WTC11 (cell line): Measurements from ENCODE around the gene AP5Z1. TPM values are rescaled to one million over a fixed set of nuclear protein-coding genes. Genes with fewer than 3 reads are reported as not detected.

Source experiments
- ATAC-seq: fragments of 200-7000 bp; cut with Tn5 transposase; 2 replicates; pipeline ENCODE4 v1.10.0; 2021; ENCODE audit warnings: mild to moderate bottlenecking, moderate library complexity
- CTCF ChIA-PET: fragments of 300-600 bp; sonication (Branson Sonifier 250); formaldehyde crosslinking; loops from one replicate; lab custom pipeline; 2021; ENCODE audit warnings: antibody characterized with exemption; lab: Charles Lee
- POLR2A ChIA-PET: fragments of 350-600 bp; sonication (Branson Sonifier 250); formaldehyde crosslinking; loops from one replicate; lab custom pipeline; 2021; ENCODE audit warnings: antibody characterized with exemption; lab: Charles Lee
- DNase-seq: peaks from one replicate; pipeline ENCODE4 v3.0.0; 2021; ENCODE audit warnings: low spot score
- H3K27ac Mint-ChIP-seq: 2 replicates; pipeline ENCODE4 v1.8.0; 2021; ENCODE audit warnings: mixed read lengths
- H3K27me3 Mint-ChIP-seq: 2 replicates; pipeline ENCODE4 v1.8.0; 2021; ENCODE audit warnings: low read depth, mild to moderate bottlenecking, moderate library complexity, mixed read lengths
- H3K36me3 Mint-ChIP-seq: 2 replicates; pipeline ENCODE4 v1.8.0; 2021; ENCODE audit warnings: mixed read lengths
- H3K4me1 Mint-ChIP-seq: 2 replicates; pipeline ENCODE4 v1.8.0; 2022; ENCODE audit warnings: mixed read lengths
- H3K4me3 Mint-ChIP-seq: 2 replicates; pipeline ENCODE4 v1.8.0; 2021; ENCODE audit warnings: mild to moderate bottlenecking, moderate library complexity, mixed read lengths
- H3K9me3 Mint-ChIP-seq: 2 replicates; pipeline ENCODE4 v1.8.0; 2021; ENCODE audit warnings: mixed read lengths
- CREB1 ChIP-seq: sonication (generic); formaldehyde crosslinking; IDR thresholded peaks from 2 replicates; pipeline ENCODE4 v1.8.0; 2023; ENCODE audit warnings: mild to moderate bottlenecking, missing genetic modification reagents
- E2F5 ChIP-seq: sonication (generic); formaldehyde crosslinking; IDR thresholded peaks from 2 replicates; pipeline ENCODE4 v1.8.1; 2022; ENCODE audit warnings: mild to moderate bottlenecking, moderate library complexity, missing genetic modification reagents
- FOXJ3 ChIP-seq: sonication (generic); formaldehyde crosslinking; IDR thresholded peaks from 2 replicates; pipeline ENCODE4 v1.9.0; 2021; ENCODE audit warnings: missing genetic modification reagents, mild to moderate bottlenecking, borderline replicate concordance
- JAZF1 ChIP-seq: fragments of 250-450 bp; sonication (Bioruptor Pico); IDR thresholded peaks from 2 replicates; pipeline ENCODE4 v1.9.0; 2021; ENCODE audit warnings: moderate library complexity, mild to moderate bottlenecking, inconsistent platforms
- MXD4 ChIP-seq: fragments of 250-450 bp; sonication (Bioruptor Pico); IDR thresholded peaks from 2 replicates; pipeline ENCODE4 v1.8.0; 2021; ENCODE audit warnings: mild to moderate bottlenecking, moderate library complexity, borderline replicate concordance
- NR1H2 ChIP-seq: sonication (generic); formaldehyde crosslinking; IDR thresholded peaks from 2 replicates; pipeline ENCODE4 v1.9.0; 2021; ENCODE audit warnings: mild to moderate bottlenecking, moderate library complexity, missing genetic modification reagents
- NR2C2 ChIP-seq: sonication (generic); formaldehyde crosslinking; IDR thresholded peaks from 2 replicates; pipeline ENCODE4 v1.8.0; 2022; ENCODE audit warnings: mild to moderate bottlenecking, missing genetic modification reagents
- SMAD4 ChIP-seq: sonication (generic); formaldehyde crosslinking; IDR thresholded peaks from 2 replicates; pipeline ENCODE4 v1.8.0; 2022; ENCODE audit warnings: mild to moderate bottlenecking, missing genetic modification reagents
- TCF7 ChIP-seq: sonication (generic); formaldehyde crosslinking; IDR thresholded peaks from 2 replicates; pipeline ENCODE4 v1.8.0; 2022; ENCODE audit warnings: mild to moderate bottlenecking, low read depth, missing genetic modification reagents, moderate library complexity
- TEAD1 ChIP-seq: sonication (generic); formaldehyde crosslinking; IDR thresholded peaks from 2 replicates; pipeline ENCODE4 v1.8.0; 2022; ENCODE audit warnings: mild to moderate bottlenecking, missing genetic modification reagents
- TEAD4 ChIP-seq: sonication (generic); formaldehyde crosslinking; IDR thresholded peaks from 2 replicates; pipeline ENCODE4 v1.8.0; 2022; ENCODE audit warnings: mild to moderate bottlenecking, missing genetic modification reagents
- ZNF138 ChIP-seq: sonication (generic); formaldehyde crosslinking; conservative IDR thresholded peaks from 2 replicates; pipeline ENCODE4 v1.8.1; 2022; ENCODE audit warnings: mild to moderate bottlenecking, moderate library complexity, missing genetic modification reagents
- ZNF219 ChIP-seq: sonication (generic); formaldehyde crosslinking; IDR thresholded peaks from 2 replicates; pipeline ENCODE4 v1.8.0; 2023; ENCODE audit warnings: missing genetic modification reagents, mild to moderate bottlenecking, borderline replicate concordance
- ZNF232 ChIP-seq: sonication (generic); formaldehyde crosslinking; IDR thresholded peaks from 2 replicates; pipeline ENCODE4 v1.8.0; 2022; ENCODE audit warnings: mild to moderate bottlenecking, missing genetic modification reagents
- ZNF423 ChIP-seq: fragments of 250-450 bp; sonication (Bioruptor Pico); IDR thresholded peaks from 2 replicates; pipeline ENCODE4 v2.1.2; 2022; ENCODE audit warnings: mild to moderate bottlenecking, moderate library complexity
- ZNF512 ChIP-seq: sonication (generic); formaldehyde crosslinking; IDR thresholded peaks from 2 replicates; pipeline ENCODE4 v1.8.1; 2022; ENCODE audit warnings: missing genetic modification reagents, borderline replicate concordance
- total RNA-seq: library from RNA; stranded (reverse); gene quantifications from 3 replicates; pipeline ENCODE4 v1.2.3, GENCODE V29; 2021
- TF ChIP-seq, protein P1 (sequence below): sonication (generic); formaldehyde crosslinking; IDR thresholded peaks from 2 replicates; pipeline ENCODE4 v1.8.1; 2023; ENCODE audit warnings: mild to moderate bottlenecking, missing genetic modification reagents, moderate library complexity
- TF ChIP-seq, protein P2 (sequence below): sonication (generic); formaldehyde crosslinking; IDR thresholded peaks from 2 replicates; pipeline ENCODE4 v1.8.0; 2023; ENCODE audit warnings: missing genetic modification reagents
- TF ChIP-seq, protein P3 (sequence below): sonication (generic); formaldehyde crosslinking; IDR thresholded peaks from 2 replicates; pipeline ENCODE4 v1.8.1; 2022; ENCODE audit warnings: low read depth, missing genetic modification reagents, borderline replicate concordance
- TF ChIP-seq, protein P4 (sequence below): fragments of 250-450 bp; sonication (Bioruptor Pico); IDR thresholded peaks from 2 replicates; pipeline ENCODE4 v1.8.0; 2021; ENCODE audit warnings: mild to moderate bottlenecking
- TF ChIP-seq, protein P5 (sequence below): sonication (generic); formaldehyde crosslinking; IDR thresholded peaks from 2 replicates; pipeline ENCODE4 v1.8.0; 2022; ENCODE audit warnings: missing genetic modification reagents
- TF ChIP-seq, protein P6 (sequence below): sonication (generic); formaldehyde crosslinking; IDR thresholded peaks from 2 replicates; pipeline ENCODE4 v1.8.1; 2022; ENCODE audit warnings: low read depth, mild to moderate bottlenecking, moderate library complexity, missing genetic modification reagents, borderline replicate concordance

The AP5Z1 gene
- total RNA-seq, 1 experiment from 2014 or later, result 29.4 TPM

DNA sequence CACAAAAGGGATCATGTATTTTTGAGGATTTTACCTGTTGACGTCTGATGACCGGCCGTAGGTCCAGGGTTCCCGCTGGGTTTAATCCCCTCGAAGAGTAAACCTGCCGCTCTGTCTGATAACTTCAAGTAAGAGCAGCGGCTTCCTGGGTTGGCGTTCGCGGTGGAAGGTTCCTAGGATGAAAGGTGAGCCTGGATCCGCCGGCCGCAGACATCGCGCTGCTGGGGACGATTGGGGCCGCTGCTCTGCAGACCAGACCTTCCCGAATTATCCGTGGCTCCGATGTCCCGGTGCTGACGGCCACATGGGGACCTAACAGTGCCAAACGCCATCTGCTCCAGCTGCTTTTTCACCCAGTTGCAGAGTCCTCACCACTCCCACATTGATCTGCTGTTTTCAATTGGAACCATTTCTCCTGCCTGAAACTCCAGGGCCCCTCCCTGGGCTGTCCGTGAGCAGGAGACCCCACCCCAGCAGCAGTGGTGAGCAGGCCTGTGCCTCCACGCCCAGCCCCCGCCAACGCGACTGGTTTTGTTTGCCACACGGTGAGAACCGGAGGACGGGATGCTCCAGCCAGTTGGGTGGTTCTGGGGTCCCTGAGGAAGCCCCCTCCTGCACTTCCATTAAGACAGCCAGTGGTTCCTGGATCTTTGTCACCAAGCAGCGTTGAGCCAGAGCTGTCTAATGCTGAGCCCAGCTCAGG lies 12.2 kb upstream of the AP5Z1 start:
- no peak for TF ChIP-seq TEAD1 (CRISPR knock-in tag)
- TF ChIP-seq, protein P1, sequence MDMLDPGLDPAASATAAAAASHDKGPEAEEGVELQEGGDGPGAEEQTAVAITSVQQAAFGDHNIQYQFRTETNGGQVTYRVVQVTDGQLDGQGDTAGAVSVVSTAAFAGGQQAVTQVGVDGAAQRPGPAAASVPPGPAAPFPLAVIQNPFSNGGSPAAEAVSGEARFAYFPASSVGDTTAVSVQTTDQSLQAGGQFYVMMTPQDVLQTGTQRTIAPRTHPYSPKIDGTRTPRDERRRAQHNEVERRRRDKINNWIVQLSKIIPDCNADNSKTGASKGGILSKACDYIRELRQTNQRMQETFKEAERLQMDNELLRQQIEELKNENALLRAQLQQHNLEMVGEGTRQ (CRISPR knock-in tag), result no peak
- TF ChIP-seq, protein P2, sequence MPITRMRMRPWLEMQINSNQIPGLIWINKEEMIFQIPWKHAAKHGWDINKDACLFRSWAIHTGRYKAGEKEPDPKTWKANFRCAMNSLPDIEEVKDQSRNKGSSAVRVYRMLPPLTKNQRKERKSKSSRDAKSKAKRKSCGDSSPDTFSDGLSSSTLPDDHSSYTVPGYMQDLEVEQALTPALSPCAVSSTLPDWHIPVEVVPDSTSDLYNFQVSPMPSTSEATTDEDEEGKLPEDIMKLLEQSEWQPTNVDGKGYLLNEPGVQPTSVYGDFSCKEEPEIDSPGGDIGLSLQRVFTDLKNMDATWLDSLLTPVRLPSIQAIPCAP (CRISPR knock-in tag), result no peak
- TF ChIP-seq FOXJ3, result no peak
- no peak for TF ChIP-seq NR2C2
- TF ChIP-seq, protein P3, sequence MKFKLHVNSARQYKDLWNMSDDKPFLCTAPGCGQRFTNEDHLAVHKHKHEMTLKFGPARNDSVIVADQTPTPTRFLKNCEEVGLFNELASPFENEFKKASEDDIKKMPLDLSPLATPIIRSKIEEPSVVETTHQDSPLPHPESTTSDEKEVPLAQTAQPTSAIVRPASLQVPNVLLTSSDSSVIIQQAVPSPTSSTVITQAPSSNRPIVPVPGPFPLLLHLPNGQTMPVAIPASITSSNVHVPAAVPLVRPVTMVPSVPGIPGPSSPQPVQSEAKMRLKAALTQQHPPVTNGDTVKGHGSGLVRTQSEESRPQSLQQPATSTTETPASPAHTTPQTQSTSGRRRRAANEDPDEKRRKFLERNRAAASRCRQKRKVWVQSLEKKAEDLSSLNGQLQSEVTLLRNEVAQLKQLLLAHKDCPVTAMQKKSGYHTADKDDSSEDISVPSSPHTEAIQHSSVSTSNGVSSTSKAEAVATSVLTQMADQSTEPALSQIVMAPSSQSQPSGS, result no peak
- TF ChIP-seq, protein P4, sequence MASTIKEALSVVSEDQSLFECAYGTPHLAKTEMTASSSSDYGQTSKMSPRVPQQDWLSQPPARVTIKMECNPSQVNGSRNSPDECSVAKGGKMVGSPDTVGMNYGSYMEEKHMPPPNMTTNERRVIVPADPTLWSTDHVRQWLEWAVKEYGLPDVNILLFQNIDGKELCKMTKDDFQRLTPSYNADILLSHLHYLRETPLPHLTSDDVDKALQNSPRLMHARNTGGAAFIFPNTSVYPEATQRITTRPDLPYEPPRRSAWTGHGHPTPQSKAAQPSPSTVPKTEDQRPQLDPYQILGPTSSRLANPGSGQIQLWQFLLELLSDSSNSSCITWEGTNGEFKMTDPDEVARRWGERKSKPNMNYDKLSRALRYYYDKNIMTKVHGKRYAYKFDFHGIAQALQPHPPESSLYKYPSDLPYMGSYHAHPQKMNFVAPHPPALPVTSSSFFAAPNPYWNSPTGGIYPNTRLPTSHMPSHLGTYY (CRISPR knock-in tag), result no peak
- no peak for TF ChIP-seq CREB1 (CRISPR knock-in tag)
- TF ChIP-seq E2F5 (CRISPR knock-in tag), result no peak
- no peak for TF ChIP-seq TEAD4 (CRISPR knock-in tag)
- no peak for TF ChIP-seq SMAD4 (CRISPR knock-in tag)
- Mint-ChIP-seq H3K27ac (no peak overlapping the region), H3K9me3 (no peaks in the 10 kb centered on the region), H3K4me3 (no peak overlapping the region), H3K27me3 (no peaks in the 10 kb centered on the region), H3K36me3 (peaks cover 12% of the 10 kb centered on the region), H3K4me1 (no peaks in the 10 kb centered on the region)
- POLR2A ChIA-PET, result interaction anchor here (0.6 kb wide), 2 partner anchors 67 to 78 kb away, joined by 4 read pairs; no protein-coding TSS in a partner anchor
- no peak for DNase-seq
- ATAC-seq, result no peak
- CTCF ChIA-PET, result no interaction called here

GRCh38 chr7:4763794-4764185 lies 11.6 kb upstream of the AP5Z1 start:
- POLR2A ChIA-PET, result interaction anchor here (0.6 kb wide), 2 partner anchors 68 to 79 kb away, joined by 4 read pairs; no protein-coding TSS in a partner anchor
- CTCF ChIA-PET, result no interaction called here
- no peak for ATAC-seq
- TF ChIP-seq MXD4 (CRISPR knock-in tag), result no peak
- no peak for TF ChIP-seq ZNF219 (CRISPR knock-in tag)
- TF ChIP-seq, protein P1 (CRISPR knock-in tag), result no peak
- no peak for TF ChIP-seq JAZF1 (CRISPR knock-in tag)
- TF ChIP-seq NR1H2 (CRISPR knock-in tag), result no peak
- TF ChIP-seq TEAD1 (CRISPR knock-in tag), result no peak
- TF ChIP-seq, protein P5, sequence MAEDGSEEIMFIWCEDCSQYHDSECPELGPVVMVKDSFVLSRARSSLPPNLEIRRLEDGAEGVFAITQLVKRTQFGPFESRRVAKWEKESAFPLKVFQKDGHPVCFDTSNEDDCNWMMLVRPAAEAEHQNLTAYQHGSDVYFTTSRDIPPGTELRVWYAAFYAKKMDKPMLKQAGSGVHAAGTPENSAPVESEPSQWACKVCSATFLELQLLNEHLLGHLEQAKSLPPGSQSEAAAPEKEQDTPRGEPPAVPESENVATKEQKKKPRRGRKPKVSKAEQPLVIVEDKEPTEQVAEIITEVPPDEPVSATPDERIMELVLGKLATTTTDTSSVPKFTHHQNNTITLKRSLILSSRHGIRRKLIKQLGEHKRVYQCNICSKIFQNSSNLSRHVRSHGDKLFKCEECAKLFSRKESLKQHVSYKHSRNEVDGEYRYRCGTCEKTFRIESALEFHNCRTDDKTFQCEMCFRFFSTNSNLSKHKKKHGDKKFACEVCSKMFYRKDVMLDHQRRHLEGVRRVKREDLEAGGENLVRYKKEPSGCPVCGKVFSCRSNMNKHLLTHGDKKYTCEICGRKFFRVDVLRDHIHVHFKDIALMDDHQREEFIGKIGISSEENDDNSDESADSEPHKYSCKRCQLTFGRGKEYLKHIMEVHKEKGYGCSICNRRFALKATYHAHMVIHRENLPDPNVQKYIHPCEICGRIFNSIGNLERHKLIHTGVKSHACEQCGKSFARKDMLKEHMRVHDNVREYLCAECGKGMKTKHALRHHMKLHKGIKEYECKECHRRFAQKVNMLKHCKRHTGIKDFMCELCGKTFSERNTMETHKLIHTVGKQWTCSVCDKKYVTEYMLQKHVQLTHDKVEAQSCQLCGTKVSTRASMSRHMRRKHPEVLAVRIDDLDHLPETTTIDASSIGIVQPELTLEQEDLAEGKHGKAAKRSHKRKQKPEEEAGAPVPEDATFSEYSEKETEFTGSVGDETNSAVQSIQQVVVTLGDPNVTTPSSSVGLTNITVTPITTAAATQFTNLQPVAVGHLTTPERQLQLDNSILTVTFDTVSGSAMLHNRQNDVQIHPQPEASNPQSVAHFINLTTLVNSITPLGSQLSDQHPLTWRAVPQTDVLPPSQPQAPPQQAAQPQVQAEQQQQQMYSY (CRISPR knock-in tag), result no peak
- TF ChIP-seq, protein P6, sequence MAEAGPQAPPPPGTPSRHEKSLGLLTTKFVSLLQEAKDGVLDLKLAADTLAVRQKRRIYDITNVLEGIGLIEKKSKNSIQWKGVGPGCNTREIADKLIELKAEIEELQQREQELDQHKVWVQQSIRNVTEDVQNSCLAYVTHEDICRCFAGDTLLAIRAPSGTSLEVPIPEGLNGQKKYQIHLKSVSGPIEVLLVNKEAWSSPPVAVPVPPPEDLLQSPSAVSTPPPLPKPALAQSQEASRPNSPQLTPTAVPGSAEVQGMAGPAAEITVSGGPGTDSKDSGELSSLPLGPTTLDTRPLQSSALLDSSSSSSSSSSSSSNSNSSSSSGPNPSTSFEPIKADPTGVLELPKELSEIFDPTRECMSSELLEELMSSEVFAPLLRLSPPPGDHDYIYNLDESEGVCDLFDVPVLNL, result no peak
- no peak for TF ChIP-seq TCF7 (CRISPR knock-in tag)
- no peak for TF ChIP-seq CREB1 (CRISPR knock-in tag)
- TF ChIP-seq ZNF423 (CRISPR knock-in tag), result no peak
- TF ChIP-seq ZNF232, result no peak
- TF ChIP-seq ZNF512 (CRISPR knock-in tag), result no peak
- TF ChIP-seq ZNF138 (CRISPR knock-in tag), result no peak

More at GRCh38 chr7:4763794-4764185, 11.6 kb upstream of the AP5Z1 start:
- Mint-ChIP-seq H3K36me3 (peaks cover 12% of the 10 kb centered on the region), H3K27me3 (no peaks in the 10 kb centered on the region), H3K4me3 (no peak overlapping the region), H3K4me1 (no peaks in the 10 kb centered on the region), H3K9me3 (no peaks in the 10 kb centered on the region), H3K27ac (no peak overlapping the region)
- DNase-seq, result no peak
